Measurements from ENCODE around the gene CSMD2. TPM values are rescaled to one million over a fixed set of nuclear protein-coding genes. Genes with fewer than 3 reads are reported as not detected.
"Not testable (repeated sequence)": the region's sequence is repeated elsewhere in the genome, so short reads cannot be mapped to it uniquely, and the experiment has no call there.

Gene CSMD2
- total RNA-seq, 2 experiments from 2014 or later: not detected

- POLR2A ChIA-PET: no interaction called here
- no peak for ATAC-seq (ENCODE audit: poor library complexity)
Observed at GRCh38 chr1:33512226-33513011, 652.6 kb downstream of the CSMD2 start.

GRCh38 chr1:33509276-33509675 is 655.8 kb downstream of the CSMD2 start:
- H3K4me1 Mint-ChIP-seq (ENCODE audit: low read depth); H3K36me3 ChIP-seq (ENCODE audit: insufficient read depth, low read length); H3K4me1 ChIP-seq (ENCODE audit: insufficient read depth, low read length); H3K4me3 ChIP-seq (ENCODE audit: low read length); DNase-seq; CTCF ChIA-PET; H3K27ac ChIP-seq (ENCODE audit: low read depth in 1 of 2, low read length in 2 of 2); H3K27me3 Mint-ChIP-seq; H3K9me3 ChIP-seq (ENCODE audit: control insufficient read depth in 1 of 2, insufficient read depth in 1 of 2, low read length in 2 of 2); intact Hi-C loops (cut with DNase I, micrococcal nuclease); H3K27ac Mint-ChIP-seq; POLR2A ChIA-PET; ATAC-seq (ENCODE audit: poor library complexity); H3K9me3 Mint-ChIP-seq; H3K27me3 ChIP-seq (ENCODE audit: control insufficient read depth in 1 of 2, insufficient read depth in 2 of 2, low read length in 2 of 2); H3K36me3 Mint-ChIP-seq (ENCODE audit: low read depth); H3K4me3 Mint-ChIP-seq: not testable (repeated sequence)

More at GRCh38 chr1:33512226-33513011, 652.6 kb downstream of the CSMD2 start:
- Mint-ChIP-seq H3K36me3 (ENCODE audit: low read depth) (no peaks in the 10 kb centered on the region), H3K27me3 (peaks cover 15% of the 10 kb centered on the region), H3K4me3 (no peak overlapping the region), H3K27ac (no peak overlapping the region), H3K4me1 (ENCODE audit: low read depth) (no peaks in the 10 kb centered on the region), H3K9me3 (no peaks in the 10 kb centered on the region)
- no peak for DNase-seq
- no peaks in the 10 kb centered on the region for H3K27me3 ChIP-seq (ENCODE audit: control insufficient read depth in 1 of 2, insufficient read depth in 2 of 2, low read length in 2 of 2)
- TF ChIP-seq CTCF (IDR thresholded peaks at IDR 0.05): no peak
- H3K4me3 ChIP-seq (ENCODE audit: low read length): no peak overlapping the region
- no peaks in the 10 kb centered on the region for H3K4me1 ChIP-seq (ENCODE audit: insufficient read depth, low read length)
- intact Hi-C loops (cut with DNase I, micrococcal nuclease): no loop called here
- H3K9me3 ChIP-seq (ENCODE audit: control insufficient read depth in 1 of 2, insufficient read depth in 1 of 2, low read length in 2 of 2): no peaks in the 10 kb centered on the region
- CTCF ChIA-PET: no interaction called here
- no peak overlapping the region for H3K27ac ChIP-seq (ENCODE audit: low read depth in 1 of 2, low read length in 2 of 2)
- H3K36me3 ChIP-seq (ENCODE audit: insufficient read depth, low read length): no peaks in the 10 kb centered on the region

- DNase-seq (no peak), ATAC-seq (ENCODE audit: poor library complexity) (no peak)
- Mint-ChIP-seq H3K4me3 (no peak overlapping the region), H3K9me3 (no peaks in the 10 kb centered on the region), H3K27ac (no peak overlapping the region), H3K36me3 (ENCODE audit: low read depth) (no peaks in the 10 kb centered on the region), H3K27me3 (no peaks in the 10 kb centered on the region), H3K4me1 (ENCODE audit: low read depth) (no peaks in the 10 kb centered on the region)
- H3K9me3 ChIP-seq (ENCODE audit: control insufficient read depth in 1 of 2, insufficient read depth in 1 of 2, low read length in 2 of 2): no peaks in the 10 kb centered on the region
- H3K27ac ChIP-seq (ENCODE audit: low read depth in 1 of 2, low read length in 2 of 2): no peak overlapping the region
- H3K36me3 ChIP-seq (ENCODE audit: insufficient read depth, low read length): no peaks in the 10 kb centered on the region
- no peaks in the 10 kb centered on the region for H3K4me1 ChIP-seq (ENCODE audit: insufficient read depth, low read length)
- intact Hi-C loops (cut with DNase I, micrococcal nuclease): no loop called here
- H3K27me3 ChIP-seq (ENCODE audit: control insufficient read depth in 1 of 2, insufficient read depth in 2 of 2, low read length in 2 of 2): no peaks in the 10 kb centered on the region
- no peak for TF ChIP-seq CTCF (IDR thresholded peaks at IDR 0.05)
- no peak overlapping the region for H3K4me3 ChIP-seq (ENCODE audit: low read length)
- ChIA-PET CTCF (no interaction called here), POLR2A (no interaction called here)
Observed at GRCh38 chr1:33508151-33508550, 656.9 kb downstream of the CSMD2 start.

GRCh38 chr1:33507661-33508060 is 657.4 kb downstream of the CSMD2 start:
- no peaks in the 10 kb centered on the region for H3K4me1 Mint-ChIP-seq (ENCODE audit: low read depth)
- POLR2A ChIA-PET: no interaction called here

More at GRCh38 chr1:33507661-33508060, 657.4 kb downstream of the CSMD2 start:
- Mint-ChIP-seq H3K4me3 (no peak overlapping the region), H3K9me3 (no peaks in the 10 kb centered on the region), H3K36me3 (ENCODE audit: low read depth) (no peaks in the 10 kb centered on the region), H3K27me3 (no peaks in the 10 kb centered on the region), H3K27ac (no peak overlapping the region)
- H3K4me1 ChIP-seq (ENCODE audit: insufficient read depth, low read length): no peaks in the 10 kb centered on the region
- no peak for DNase-seq
- CTCF ChIA-PET: no interaction called here
- no peak overlapping the region for H3K27ac ChIP-seq (ENCODE audit: low read depth in 1 of 2, low read length in 2 of 2)
- no peaks in the 10 kb centered on the region for H3K27me3 ChIP-seq (ENCODE audit: control insufficient read depth in 1 of 2, insufficient read depth in 2 of 2, low read length in 2 of 2)
- intact Hi-C loops (cut with DNase I, micrococcal nuclease): no loop called here
- no peaks in the 10 kb centered on the region for H3K9me3 ChIP-seq (ENCODE audit: control insufficient read depth in 1 of 2, insufficient read depth in 1 of 2, low read length in 2 of 2)
- no peak overlapping the region for H3K4me3 ChIP-seq (ENCODE audit: low read length)
- H3K36me3 ChIP-seq (ENCODE audit: insufficient read depth, low read length): no peaks in the 10 kb centered on the region
- TF ChIP-seq CTCF (IDR thresholded peaks at IDR 0.05): no peak
- ATAC-seq (ENCODE audit: poor library complexity): no peak

All from CD4-positive, alpha-beta T cell (primary cell).